ENCODE results near the gene OR1L6. TPM values are rescaled to one million over a fixed set of nuclear protein-coding genes. Genes with fewer than 3 reads are reported as not detected.

Gene OR1L6
- total RNA-seq, 1 donor from 2014 or later: not detected

DNA sequence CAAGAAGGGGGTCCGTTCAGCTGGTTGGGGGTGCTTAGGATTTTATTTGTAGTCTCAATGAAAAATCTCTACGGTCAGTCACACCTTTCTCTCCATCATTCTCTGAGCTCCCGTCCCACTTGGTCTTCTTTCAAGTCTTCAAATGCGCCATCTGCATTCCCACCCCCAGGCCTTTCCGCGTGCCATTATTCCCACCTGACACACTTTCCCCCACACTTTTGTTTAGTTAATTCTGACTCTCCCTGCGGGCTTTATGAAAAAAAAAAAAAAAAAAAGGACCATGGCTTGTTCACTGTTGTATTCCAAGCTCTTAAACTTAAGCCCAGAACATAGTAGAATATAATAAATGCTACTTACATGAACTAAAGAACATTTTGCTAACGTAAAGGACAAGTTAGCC is 34.9 kb downstream of the OR1L6 start:
- Mint-ChIP-seq H3K27me3 (ENCODE audit: insufficient read depth, low read depth) (peaks cover 5% of the 10 kb centered on the region), H3K27ac (no peak overlapping the region), H3K4me3 (no peak overlapping the region), H3K9me3 (peaks cover 4% of the 10 kb centered on the region), H3K36me3 (no peaks in the 10 kb centered on the region), H3K4me1 (no peaks in the 10 kb centered on the region)
- no peaks in the 10 kb centered on the region for H4K20me1 ChIP-seq (ENCODE audit: low read depth)
- H3K4me3 ChIP-seq: no peak overlapping the region
- H3K79me2 ChIP-seq (ENCODE audit: low read depth): no peaks in the 10 kb centered on the region
- TF ChIP-seq EZH2phosphoT487 (IDR thresholded peaks at IDR 0.05) (no peak), EZH2 (IDR thresholded peaks at IDR 0.05) (no peak)
- TF ChIP-seq, protein P1, sequence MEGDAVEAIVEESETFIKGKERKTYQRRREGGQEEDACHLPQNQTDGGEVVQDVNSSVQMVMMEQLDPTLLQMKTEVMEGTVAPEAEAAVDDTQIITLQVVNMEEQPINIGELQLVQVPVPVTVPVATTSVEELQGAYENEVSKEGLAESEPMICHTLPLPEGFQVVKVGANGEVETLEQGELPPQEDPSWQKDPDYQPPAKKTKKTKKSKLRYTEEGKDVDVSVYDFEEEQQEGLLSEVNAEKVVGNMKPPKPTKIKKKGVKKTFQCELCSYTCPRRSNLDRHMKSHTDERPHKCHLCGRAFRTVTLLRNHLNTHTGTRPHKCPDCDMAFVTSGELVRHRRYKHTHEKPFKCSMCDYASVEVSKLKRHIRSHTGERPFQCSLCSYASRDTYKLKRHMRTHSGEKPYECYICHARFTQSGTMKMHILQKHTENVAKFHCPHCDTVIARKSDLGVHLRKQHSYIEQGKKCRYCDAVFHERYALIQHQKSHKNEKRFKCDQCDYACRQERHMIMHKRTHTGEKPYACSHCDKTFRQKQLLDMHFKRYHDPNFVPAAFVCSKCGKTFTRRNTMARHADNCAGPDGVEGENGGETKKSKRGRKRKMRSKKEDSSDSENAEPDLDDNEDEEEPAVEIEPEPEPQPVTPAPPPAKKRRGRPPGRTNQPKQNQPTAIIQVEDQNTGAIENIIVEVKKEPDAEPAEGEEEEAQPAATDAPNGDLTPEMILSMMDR (IDR thresholded peaks at IDR 0.05): no peak
- no peak overlapping the region for H3K27ac ChIP-seq
- no peaks in the 10 kb centered on the region for H3K27me3 ChIP-seq
- H3F3A ChIP-seq (ENCODE audit: low read depth): no peaks in the 10 kb centered on the region
- no peak for DNase-seq (ENCODE audit: low spot score)
- no peaks in the 10 kb centered on the region for H3K4me1 ChIP-seq
- H3K36me3 ChIP-seq: no peaks in the 10 kb centered on the region
- H3K9ac ChIP-seq: no peak overlapping the region
- H2AFZ ChIP-seq (replicated peaks): no peak overlapping the region
- peaks cover 8% of the 10 kb centered on the region for H3K9me3 ChIP-seq (ENCODE audit: low read depth)
- no peak overlapping the region for H3K4me2 ChIP-seq

DNA sequence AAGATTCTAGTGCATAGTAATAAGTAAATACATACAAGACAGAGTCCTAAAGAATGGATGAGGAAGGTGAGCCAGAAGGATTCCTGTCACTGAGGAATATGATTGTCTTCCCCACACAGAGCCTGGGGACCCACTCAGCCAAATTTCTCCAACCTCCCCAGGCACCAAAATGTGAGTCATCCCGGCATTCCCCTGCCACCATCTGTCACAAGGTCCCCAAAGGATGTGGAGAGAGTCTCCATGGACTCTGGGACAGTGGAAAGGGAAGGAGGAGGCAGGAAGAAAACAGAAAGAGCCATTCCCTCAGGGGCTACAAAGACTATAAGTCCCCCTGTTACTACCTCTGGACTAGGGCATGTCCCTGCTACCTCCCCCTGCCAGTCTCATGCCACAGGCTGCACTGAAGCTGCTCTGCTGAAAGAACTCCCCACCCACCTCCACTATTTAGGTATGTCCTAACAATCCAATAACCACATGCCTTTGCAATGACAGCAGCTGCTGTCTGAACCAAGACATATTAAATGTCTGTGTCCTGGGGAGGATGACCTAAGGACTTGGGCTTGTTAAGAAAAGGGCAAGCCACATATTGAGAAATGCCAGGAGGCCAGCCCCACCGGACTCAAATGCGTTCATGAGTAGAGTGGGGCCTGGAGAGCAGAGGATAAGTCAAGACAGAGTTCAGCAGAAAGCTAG is 36.0 kb downstream of the OR1L6 start:
- Mint-ChIP-seq H3K36me3 (no peaks in the 10 kb centered on the region), H3K4me3 (no peak overlapping the region), H3K27ac (no peak overlapping the region), H3K4me1 (no peaks in the 10 kb centered on the region), H3K9me3 (peaks cover 2% of the 10 kb centered on the region), H3K27me3 (ENCODE audit: insufficient read depth, low read depth) (peaks cover 5% of the 10 kb centered on the region)
- TF ChIP-seq EZH2 (IDR thresholded peaks at IDR 0.05): no peak
- no peak for TF ChIP-seq EZH2phosphoT487 (IDR thresholded peaks at IDR 0.05)
- TF ChIP-seq, protein P1 (IDR thresholded peaks at IDR 0.05): no peak
- no peak overlapping the region for H2AFZ ChIP-seq (replicated peaks)
- H3F3A ChIP-seq (ENCODE audit: low read depth): no peaks in the 10 kb centered on the region
- H3K36me3 ChIP-seq: no peaks in the 10 kb centered on the region
- no peak overlapping the region for H3K9ac ChIP-seq
- no peak for DNase-seq (ENCODE audit: low spot score)
- peaks cover 6% of the 10 kb centered on the region for H3K9me3 ChIP-seq (ENCODE audit: low read depth)
- no peaks in the 10 kb centered on the region for H4K20me1 ChIP-seq (ENCODE audit: low read depth)
- no peaks in the 10 kb centered on the region for H3K4me1 ChIP-seq
- no peaks in the 10 kb centered on the region for H3K27me3 ChIP-seq
- H3K4me2 ChIP-seq: no peak overlapping the region
- H3K79me2 ChIP-seq (ENCODE audit: low read depth): no peaks in the 10 kb centered on the region
- no peak overlapping the region for H3K4me3 ChIP-seq
- H3K27ac ChIP-seq: no peak overlapping the region

DNA sequence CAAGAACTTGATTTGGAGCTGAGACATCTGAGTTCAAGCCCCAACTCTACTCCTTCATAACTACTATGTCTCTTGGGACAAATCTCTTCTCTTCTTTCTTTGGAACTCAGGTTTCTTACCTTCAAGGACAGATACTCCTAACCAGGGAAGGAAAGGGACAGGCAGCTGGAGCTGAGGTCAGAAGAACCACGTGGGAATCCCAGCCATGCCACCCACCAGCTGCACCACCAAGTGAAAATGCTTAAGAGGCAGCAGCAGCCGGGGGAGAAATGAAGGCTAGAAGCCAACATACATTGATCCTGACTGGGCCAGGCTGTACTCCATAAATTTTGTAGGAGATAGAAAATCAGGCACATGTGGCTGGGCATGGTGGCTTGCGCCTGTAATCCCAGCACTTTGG is 37.1 kb downstream of the OR1L6 start:
- Mint-ChIP-seq H3K4me1 (no peaks in the 10 kb centered on the region), H3K4me3 (no peak overlapping the region), H3K27me3 (ENCODE audit: insufficient read depth, low read depth) (peaks cover 5% of the 10 kb centered on the region), H3K9me3 (no peaks in the 10 kb centered on the region), H3K27ac (no peak overlapping the region), H3K36me3 (no peaks in the 10 kb centered on the region)
- Histone ChIP-seq H3K4me3 (no peak overlapping the region), H3K9me3 (ENCODE audit: low read depth) (no peaks in the 10 kb centered on the region), H3K27me3 (no peaks in the 10 kb centered on the region), H3K4me2 (no peak overlapping the region), H3K36me3 (no peaks in the 10 kb centered on the region), H3K27ac (no peak overlapping the region), H4K20me1 (ENCODE audit: low read depth) (no peaks in the 10 kb centered on the region), H3K9ac (no peak overlapping the region), H3F3A (ENCODE audit: low read depth) (no peaks in the 10 kb centered on the region), H2AFZ (replicated peaks) (no peak overlapping the region), H3K79me2 (ENCODE audit: low read depth) (no peaks in the 10 kb centered on the region), H3K4me1 (no peaks in the 10 kb centered on the region)
- DNase-seq (ENCODE audit: low spot score): no peak
- TF ChIP-seq EZH2phosphoT487 (IDR thresholded peaks at IDR 0.05): no peak
- TF ChIP-seq, protein P1 (IDR thresholded peaks at IDR 0.05): no peak
- no peak for TF ChIP-seq EZH2 (IDR thresholded peaks at IDR 0.05)

Data from neural progenitor cell (in vitro differentiated cells).